Daoy (cell line): ENCODE measurements around the gene CDK2AP2. TPM values are rescaled to one million over a fixed set of nuclear protein-coding genes. Genes with fewer than 3 reads are reported as not detected.

ENCODE experiments used
- DNase-seq: peaks from one replicate; pipeline ENCODE4 v3.0.0-alpha.2; 2015; ENCODE audit warnings: low read depth
- total RNA-seq: library from RNA; depleted of rRNA; stranded (reverse); fragments of >200 nt; shearing (Covaris generic); gene quantifications from 2 replicates; pipeline ENCODE4 v1.2.3, GENCODE V29; 2014

CDK2AP2 gene
- total RNA-seq, 1 experiment from 2014 or later, result 43.0 TPM

- DNase-seq, result no peak
Observed at GRCh38 chr11:67503119-67504004, 4.6 kb downstream of the CDK2AP2 start.

GRCh38 chr11:67502328-67502979 lies 5.5 kb downstream of the CDK2AP2 start:
- DNase-seq, result no peak

- DNase-seq, result no peak
Observed at GRCh38 chr11:67501854-67502253, 6.1 kb downstream of the CDK2AP2 start.

DNA sequence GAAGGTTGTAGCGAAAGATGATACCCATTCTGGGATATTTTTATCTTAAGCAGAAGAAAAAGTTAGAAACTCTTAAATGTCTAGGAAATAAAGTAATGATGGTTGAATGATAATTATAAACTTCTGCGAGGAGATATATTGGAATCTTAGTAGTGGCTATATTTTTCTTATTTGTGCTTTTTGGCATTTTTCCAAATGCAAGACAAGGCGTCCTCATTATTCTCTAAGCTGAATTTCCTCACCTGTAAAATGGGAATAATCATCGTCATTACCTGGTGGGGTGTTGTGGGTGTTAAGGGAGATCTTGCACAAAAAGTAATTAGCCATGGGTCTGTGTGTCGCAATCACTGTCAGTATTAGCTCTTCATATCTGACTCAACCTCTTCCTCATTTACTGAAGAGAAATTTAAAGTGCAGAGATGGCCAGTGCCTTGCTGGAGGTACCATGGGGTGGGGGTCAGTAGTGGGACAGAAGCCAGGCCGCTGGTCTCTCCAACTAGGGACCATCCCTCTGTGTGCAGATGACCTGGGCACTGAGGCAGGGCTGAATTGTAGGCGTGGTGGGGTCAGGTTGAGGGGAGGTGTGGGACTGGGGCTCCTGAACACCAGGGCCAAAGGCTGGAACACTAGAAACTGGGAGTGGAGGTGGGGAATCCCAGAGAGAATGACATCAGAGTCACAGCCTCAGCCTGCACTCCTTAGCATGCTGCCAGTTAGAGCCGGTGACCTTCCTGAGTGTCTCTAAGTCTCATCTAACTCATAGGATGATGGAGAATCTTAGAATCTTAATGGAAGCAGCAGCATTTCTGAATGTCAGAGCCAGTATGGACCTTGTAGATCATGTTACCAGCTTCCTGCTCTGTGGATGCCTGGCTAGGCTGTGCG lies 6.9 kb downstream of the CDK2AP2 start:
- no peak for DNase-seq

DNA sequence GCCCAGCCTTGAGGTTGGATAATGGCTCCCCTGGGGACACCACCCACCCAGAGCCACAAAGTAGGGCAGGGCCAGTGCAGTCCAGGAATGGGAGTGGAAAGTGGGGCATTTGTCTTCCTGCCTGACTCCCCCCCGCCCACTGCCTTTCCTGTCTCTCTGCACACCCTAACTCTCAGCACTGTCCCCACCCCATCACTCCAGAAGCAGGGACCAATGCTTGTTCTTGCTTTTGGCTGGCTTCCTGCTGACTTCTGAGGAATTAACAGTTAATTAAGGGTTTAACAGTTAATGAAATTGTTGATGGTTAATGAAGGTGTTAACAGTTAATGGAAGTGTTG lies 7.5 kb downstream of the CDK2AP2 start:
- DNase-seq, result no peak

- no peak for DNase-seq
Observed at GRCh38 chr11:67499808-67500483, 8.0 kb downstream of the CDK2AP2 start.

DNA sequence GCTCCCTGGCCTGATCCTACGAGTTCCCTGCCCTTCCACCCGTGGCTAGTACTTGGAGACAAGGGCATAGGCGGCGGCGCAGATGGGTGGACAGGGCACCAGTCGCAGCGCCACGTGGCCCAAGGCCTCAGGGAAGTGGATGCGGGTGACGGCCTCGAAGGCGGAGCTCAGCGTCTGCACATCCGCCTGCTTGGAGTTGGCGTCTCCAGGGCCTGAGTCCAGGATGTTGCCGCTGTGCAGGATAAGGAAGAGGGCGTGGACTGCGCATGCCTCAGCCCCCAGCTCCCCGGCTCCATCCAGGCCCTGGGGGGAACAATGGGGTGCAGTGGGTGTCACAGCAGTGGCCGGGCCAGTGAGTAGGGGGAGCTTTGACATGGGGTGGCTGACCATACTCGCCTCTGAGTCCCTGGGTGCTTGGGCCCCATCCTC lies 9.4 kb downstream of the CDK2AP2 start:
- no peak for DNase-seq

- no peak for DNase-seq
Observed at GRCh38 chr11:67497656-67498291, 10.2 kb downstream of the CDK2AP2 start.

DNA sequence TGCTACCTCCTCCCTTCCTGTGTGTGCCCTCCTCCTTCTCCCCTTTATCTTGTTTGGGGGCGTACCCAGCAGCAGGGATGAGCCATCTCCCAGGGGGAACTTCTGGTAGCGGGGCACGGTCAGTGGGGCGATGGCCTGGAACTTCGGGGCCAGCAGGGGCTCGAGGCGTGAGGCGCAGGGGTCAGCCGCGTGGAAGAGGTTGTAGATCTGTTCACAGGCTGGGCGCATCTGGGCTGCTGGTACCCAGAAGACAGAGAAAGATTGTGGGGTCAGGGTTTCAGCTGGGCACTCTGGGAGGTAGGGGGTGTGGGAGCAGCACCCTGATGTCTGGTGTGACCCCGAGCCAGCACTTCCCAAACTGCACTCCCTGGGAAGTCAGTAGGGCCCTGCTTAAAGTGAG lies 11.8 kb downstream of the CDK2AP2 start:
- no peak for DNase-seq

DNA sequence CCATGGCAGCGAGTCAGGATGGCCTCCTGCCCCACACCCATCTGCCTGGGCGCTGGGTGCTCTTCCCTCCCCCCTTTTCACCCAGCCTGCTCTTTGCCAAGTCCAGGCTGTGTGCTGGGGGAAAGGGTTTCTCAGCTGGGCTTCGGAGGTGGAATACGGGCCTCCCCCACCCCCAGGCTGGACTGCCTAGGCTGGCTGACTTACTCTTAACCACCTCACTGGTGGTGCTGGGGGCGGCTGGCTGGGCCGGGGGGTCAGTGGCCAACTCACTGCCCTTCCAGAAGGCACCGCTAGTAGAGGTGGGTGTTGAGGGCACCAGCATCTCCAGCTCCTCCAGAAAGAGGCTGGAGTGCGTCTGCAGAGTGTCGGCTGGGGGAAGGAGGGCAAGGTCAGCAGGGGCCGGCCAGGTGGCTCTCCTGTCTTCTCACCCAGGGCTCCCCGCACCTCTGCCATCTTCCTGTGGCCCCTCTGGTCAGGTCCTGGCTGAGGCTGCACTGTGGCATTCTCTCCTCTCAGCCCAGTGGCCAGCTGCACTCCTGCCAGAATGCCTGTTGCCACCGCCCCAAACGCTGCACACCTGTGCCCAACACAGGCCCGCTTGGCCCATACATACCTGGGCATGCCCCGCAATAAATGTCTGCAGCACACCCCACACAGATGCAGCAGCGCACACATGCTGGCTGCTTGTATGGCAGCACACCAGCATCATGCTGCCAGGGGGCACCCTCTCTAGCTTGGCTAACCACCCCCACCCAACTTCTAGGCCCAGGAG lies 12.5 kb downstream of the CDK2AP2 start:
- DNase-seq, result no peak

DNA sequence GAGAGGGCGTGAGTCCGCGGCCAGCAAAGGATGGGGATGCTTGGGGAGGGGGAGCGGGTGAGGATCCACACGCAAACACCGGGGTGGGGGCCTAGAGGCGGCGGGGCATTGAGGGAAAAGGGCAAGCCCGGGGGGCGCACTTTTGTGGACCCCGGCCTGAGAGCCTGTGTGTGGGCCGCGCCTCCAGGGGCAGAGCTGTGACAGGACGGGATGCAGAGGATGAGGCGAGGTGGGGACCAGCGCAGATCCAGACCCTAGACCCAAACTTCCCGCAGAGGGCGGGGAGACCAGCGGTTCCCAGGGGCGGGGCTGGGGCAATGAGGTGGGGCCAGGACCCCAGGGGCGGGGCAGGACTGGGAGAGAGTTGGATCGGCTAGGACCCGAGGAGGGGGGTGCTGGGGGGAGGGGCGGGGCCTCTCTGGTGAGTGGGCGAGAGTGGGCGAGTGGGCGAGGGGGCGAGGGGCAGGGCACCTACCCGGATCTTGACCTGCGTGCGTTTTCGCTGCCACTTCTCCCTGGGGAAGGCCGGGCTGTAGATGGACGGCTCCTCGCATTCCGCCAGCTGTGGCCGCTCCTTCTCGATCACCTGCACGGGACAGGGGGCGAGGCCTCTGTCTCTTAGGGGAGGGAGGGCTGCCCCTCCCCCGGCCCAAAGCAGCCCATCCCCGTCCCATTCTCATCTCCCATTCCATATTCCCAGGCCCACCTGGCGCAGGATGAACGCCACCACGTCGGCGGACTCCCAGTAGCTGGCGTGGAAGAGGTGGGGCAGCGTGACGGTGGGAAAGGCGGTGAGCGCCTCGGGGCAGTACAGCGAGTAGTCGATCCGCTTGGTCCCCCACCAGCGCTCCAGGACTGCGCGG lies 13.4 kb downstream of the CDK2AP2 start:
- DNase-seq, result no peak

DNA sequence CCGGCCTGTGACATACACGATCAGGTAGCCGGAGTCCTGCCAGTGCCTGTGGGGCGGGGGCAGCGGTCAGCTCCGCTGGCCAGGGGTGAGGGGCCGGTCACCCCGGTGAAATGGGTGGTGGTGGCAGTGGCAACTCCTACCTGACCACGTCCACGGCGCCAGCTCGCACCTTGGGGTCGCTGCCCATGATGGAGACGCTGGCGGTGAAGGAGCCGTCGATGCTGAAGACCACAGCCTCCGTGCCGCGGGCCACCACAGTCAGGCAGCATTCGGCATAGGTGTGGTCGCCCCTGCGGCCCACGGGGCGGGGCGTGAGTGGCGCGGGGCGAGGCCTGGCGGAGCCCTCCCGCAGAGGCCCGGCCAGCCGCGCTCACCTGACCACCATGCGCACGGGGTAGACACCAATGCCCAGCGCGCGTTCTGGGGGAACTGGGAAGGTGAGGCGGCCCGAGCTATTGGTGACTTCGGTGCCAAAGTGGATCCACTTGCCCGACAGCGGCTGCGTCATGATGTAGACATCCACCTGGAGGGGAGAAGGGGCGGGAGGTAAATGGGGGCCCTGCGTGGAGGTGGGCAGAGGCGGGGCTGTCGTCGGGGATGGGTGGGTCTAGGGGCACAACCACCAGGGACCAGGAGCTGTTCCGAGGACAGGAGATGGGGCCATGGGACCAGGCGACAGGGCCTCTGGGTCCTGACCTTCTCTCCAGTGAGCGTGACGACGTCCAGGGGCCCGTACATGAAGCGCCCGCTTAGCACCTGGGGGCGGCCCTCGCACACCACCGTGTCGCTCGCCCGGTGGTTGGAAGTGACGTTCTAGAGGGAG lies 14.2 kb downstream of the CDK2AP2 start:
- DNase-seq, result no peak

DNA sequence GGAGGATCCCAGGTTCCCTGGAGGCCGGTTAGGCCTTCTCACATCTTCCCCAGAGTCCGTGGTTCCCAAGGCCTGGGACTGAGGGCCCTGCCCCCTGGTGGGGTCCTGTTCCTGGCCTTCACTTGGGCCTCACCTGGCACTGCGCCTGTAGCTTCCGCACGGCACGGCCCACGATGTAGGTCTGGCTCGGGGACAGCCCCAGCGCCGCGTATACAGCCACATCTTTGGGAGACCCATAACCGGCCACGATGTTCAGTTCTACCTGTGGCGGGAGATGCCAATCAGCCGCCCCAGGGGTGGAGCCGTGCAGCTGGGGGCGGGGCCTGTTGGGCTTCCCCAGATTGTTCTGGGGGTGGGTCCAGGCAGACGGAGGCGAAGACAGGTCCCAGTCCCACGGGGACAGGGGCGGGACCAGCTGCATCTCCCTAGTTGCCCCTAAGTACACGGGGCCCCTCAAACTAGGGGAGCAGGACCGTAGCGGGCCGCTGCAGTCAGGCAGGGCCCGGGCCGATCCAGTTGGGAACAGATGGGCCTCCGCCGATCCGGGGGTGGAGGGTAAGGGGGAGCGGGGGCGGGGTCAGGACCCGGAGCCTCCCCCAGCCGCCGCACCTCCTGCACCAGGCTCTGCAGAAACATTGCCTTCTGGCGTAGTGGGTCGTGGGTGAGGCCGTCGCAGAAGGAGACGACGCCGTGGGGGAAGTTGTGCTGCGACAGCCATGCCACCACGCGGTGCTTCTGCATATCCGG lies 15.0 kb downstream of the CDK2AP2 start:
- no peak for DNase-seq

DNA sequence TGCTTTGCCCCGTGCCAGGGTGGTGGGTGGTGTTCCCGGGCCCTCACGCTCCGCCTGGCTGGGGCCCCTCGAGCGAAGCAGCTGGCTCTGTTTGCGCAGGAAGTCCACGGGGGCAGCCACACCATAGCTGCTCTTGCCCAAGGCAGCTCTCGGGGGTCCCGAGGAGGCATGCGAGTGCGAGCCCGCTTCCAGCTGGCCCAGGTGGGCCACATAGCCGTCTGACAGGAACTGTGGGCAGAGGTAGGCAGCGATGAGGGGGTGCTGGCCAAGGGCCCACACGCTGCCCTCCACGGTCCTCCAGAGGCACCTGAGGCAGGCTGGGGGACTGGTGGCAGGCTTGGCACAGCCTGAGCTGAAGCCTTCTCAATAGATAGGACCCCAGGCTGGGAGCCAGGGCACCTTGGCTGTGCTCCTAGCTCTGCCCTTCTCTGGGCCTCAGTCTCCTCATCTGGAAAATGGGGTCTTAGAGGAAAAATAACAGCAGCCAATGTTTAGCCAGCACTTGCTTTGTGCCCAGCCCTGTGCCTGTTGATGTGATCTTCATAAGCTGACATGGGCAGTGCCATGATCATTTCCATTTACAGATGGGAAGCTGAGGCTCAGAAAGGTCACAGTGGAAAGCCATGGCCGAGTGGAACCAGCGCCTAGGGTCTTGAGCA lies 15.8 kb downstream of the CDK2AP2 start:
- no peak for DNase-seq

GRCh38 chr11:67491276-67492068 lies 16.5 kb downstream of the CDK2AP2 start:
- no peak for DNase-seq

GRCh38 chr11:67490727-67491065 lies 17.3 kb downstream of the CDK2AP2 start:
- DNase-seq, result no peak
